T-helper 1 cell treated with Interleukin-12 subunit alpha and Interleukin-12 subunit beta and Interleukin-4 antibody, amounts not matched to agents 30 μg/mL and 1 μg/mL, for 36 hours (primary cell): ENCODE measurements around the gene ARHGEF10L.
"Not testable (repeated sequence)": the region's sequence is repeated elsewhere in the genome, so short reads cannot be mapped to it uniquely, and the experiment has no call there.

Experiments used
- H3K27ac Mint-ChIP-seq: one replicate; pipeline ENCODE4 v1.8.0; 2021; ENCODE audit warnings: mild to moderate bottlenecking, mixed read lengths
- H3K27me3 Mint-ChIP-seq: one replicate; pipeline ENCODE4 v1.8.0; 2021; ENCODE audit warnings: low read depth, mixed read lengths
- H3K36me3 Mint-ChIP-seq: one replicate; pipeline ENCODE4 v1.8.0; 2021; ENCODE audit warnings: low read depth, mixed read lengths
- H3K4me1 Mint-ChIP-seq: one replicate; pipeline ENCODE4 v1.8.0; 2021; ENCODE audit warnings: low read depth, mixed read lengths
- H3K4me3 Mint-ChIP-seq: one replicate; pipeline ENCODE4 v1.8.0; 2021; ENCODE audit warnings: mild to moderate bottlenecking, moderate library complexity, mixed read lengths
- H3K9me3 Mint-ChIP-seq: one replicate; pipeline ENCODE4 v1.8.0; 2021; ENCODE audit warnings: mixed read lengths

The ARHGEF10L gene

GRCh38 chr1:17732475-17732874 lies 193.0 kb downstream of the ARHGEF10L start:
- no peaks in the 10 kb centered on the region for H3K36me3 Mint-ChIP-seq
- H3K27me3 Mint-ChIP-seq: no peaks in the 10 kb centered on the region
- H3K27ac Mint-ChIP-seq: no peak overlapping the region
- H3K4me1 Mint-ChIP-seq: no peaks in the 10 kb centered on the region
- no peak overlapping the region for H3K4me3 Mint-ChIP-seq
- H3K9me3 Mint-ChIP-seq: no peaks in the 10 kb centered on the region

- Mint-ChIP-seq H3K36me3 (no peaks in the 10 kb centered on the region), H3K4me3 (no peak overlapping the region), H3K27me3 (no peaks in the 10 kb centered on the region), H3K9me3 (no peaks in the 10 kb centered on the region), H3K27ac (no peak overlapping the region), H3K4me1 (no peaks in the 10 kb centered on the region)
Measured at GRCh38 chr1:17733661-17734060, 194.2 kb downstream of the ARHGEF10L start.

GRCh38 chr1:17734609-17735008 lies 195.1 kb downstream of the ARHGEF10L start:
- H3K4me3 Mint-ChIP-seq: no peak overlapping the region

GRCh38 chr1:17735348-17735747 lies 195.8 kb downstream of the ARHGEF10L start:
- H3K4me1 Mint-ChIP-seq: no peaks in the 10 kb centered on the region
- H3K9me3 Mint-ChIP-seq: no peaks in the 10 kb centered on the region
- H3K36me3 Mint-ChIP-seq: no peaks in the 10 kb centered on the region
- no peaks in the 10 kb centered on the region for H3K27me3 Mint-ChIP-seq
- no peak overlapping the region for H3K27ac Mint-ChIP-seq
- H3K4me3 Mint-ChIP-seq: no peak overlapping the region

More at GRCh38 chr1:17734609-17735008, 195.1 kb downstream of the ARHGEF10L start:
- Mint-ChIP-seq H3K4me1 (no peaks in the 10 kb centered on the region), H3K9me3 (no peaks in the 10 kb centered on the region), H3K36me3 (no peaks in the 10 kb centered on the region), H3K27me3 (no peaks in the 10 kb centered on the region), H3K27ac (no peak overlapping the region)

DNA sequence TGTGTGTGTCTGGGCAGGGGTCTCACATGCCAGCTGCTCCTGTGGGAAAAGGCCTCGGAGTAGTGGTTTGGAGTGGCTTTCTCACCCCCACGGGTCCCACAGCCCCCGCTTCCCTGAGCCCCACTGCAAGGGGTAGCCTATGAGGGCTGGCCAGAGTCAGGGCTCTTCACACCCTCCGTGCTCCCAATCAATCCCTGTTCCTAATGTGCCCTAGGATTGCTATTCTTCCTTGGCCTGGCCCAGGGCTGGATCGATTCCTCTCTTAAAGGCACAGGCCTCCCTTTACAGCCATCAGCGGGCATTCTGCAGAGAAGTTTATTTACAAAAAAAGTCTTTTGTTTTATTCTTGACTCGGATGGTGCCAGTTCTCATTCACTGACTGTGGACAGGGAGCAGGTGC lies 196.3 kb downstream of the ARHGEF10L start:
- no peak overlapping the region for H3K27ac Mint-ChIP-seq
- no peaks in the 10 kb centered on the region for H3K4me1 Mint-ChIP-seq
- no peaks in the 10 kb centered on the region for H3K9me3 Mint-ChIP-seq
- no peak overlapping the region for H3K4me3 Mint-ChIP-seq
- H3K27me3 Mint-ChIP-seq: no peaks in the 10 kb centered on the region
- H3K36me3 Mint-ChIP-seq: no peaks in the 10 kb centered on the region

DNA sequence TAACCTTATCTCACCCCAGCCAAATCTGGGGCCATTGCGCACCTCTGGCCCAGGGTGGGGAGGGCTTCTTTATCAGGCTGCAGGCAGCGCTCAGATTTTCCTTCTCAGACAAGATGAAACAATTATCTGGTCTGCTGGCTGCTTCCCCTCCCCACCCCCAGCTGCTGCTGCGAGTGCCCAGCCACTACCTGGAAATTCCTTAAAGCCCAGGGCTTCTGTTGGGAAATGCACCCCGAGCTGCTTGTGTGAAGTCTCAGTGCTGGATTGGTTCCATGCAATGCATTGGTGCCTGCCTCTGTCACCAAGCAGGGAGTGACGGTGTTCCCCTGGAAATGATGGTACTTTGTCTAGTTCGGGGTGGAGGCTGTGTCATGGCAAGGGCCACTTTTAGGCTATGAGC lies 197.1 kb downstream of the ARHGEF10L start:
- Mint-ChIP-seq H3K9me3 (no peaks in the 10 kb centered on the region), H3K4me3 (no peak overlapping the region), H3K27me3 (no peaks in the 10 kb centered on the region), H3K36me3 (no peaks in the 10 kb centered on the region), H3K27ac (no peak overlapping the region), H3K4me1 (no peaks in the 10 kb centered on the region)

DNA sequence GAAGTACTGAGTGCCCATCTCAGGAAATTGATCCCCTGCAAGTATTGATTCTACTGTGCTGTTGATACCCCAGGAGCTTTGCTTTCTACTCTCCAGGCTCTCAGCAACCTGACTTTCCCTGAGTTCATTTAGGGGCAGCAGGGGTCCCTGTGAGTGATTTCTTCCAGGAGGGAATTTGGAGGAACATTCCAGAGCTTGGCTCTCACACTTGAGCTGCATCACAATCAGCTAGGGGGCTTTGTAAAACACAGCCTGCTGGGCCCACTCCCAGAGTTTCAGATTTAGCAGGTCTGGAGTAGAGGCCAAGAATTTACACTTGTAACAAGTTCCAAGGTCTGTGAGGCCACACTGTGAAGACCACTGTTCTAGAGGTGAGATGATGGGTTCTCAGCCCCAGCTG lies 199.6 kb downstream of the ARHGEF10L start:
- no peak overlapping the region for H3K4me3 Mint-ChIP-seq
- H3K27ac Mint-ChIP-seq: no peak overlapping the region
- no peaks in the 10 kb centered on the region for H3K36me3 Mint-ChIP-seq
- no peaks in the 10 kb centered on the region for H3K9me3 Mint-ChIP-seq
- H3K27me3 Mint-ChIP-seq: peaks cover 7% of the 10 kb centered on the region
- no peaks in the 10 kb centered on the region for H3K4me1 Mint-ChIP-seq

GRCh38 chr1:17741052-17741451 lies 201.6 kb downstream of the ARHGEF10L start:
- Mint-ChIP-seq H3K9me3 (no peaks in the 10 kb centered on the region), H3K27ac (no peak overlapping the region), H3K4me1 (no peaks in the 10 kb centered on the region), H3K4me3 (no peak overlapping the region), H3K36me3 (no peaks in the 10 kb centered on the region), H3K27me3 (peaks cover 7% of the 10 kb centered on the region)

- H3K4me3 Mint-ChIP-seq: no peak overlapping the region
- no peak overlapping the region for H3K27ac Mint-ChIP-seq
- no peaks in the 10 kb centered on the region for H3K4me1 Mint-ChIP-seq
- no peaks in the 10 kb centered on the region for H3K9me3 Mint-ChIP-seq
- peaks cover 7% of the 10 kb centered on the region for H3K27me3 Mint-ChIP-seq
- H3K36me3 Mint-ChIP-seq: no peaks in the 10 kb centered on the region
Measured at GRCh38 chr1:17742583-17742982, 203.1 kb downstream of the ARHGEF10L start.

DNA sequence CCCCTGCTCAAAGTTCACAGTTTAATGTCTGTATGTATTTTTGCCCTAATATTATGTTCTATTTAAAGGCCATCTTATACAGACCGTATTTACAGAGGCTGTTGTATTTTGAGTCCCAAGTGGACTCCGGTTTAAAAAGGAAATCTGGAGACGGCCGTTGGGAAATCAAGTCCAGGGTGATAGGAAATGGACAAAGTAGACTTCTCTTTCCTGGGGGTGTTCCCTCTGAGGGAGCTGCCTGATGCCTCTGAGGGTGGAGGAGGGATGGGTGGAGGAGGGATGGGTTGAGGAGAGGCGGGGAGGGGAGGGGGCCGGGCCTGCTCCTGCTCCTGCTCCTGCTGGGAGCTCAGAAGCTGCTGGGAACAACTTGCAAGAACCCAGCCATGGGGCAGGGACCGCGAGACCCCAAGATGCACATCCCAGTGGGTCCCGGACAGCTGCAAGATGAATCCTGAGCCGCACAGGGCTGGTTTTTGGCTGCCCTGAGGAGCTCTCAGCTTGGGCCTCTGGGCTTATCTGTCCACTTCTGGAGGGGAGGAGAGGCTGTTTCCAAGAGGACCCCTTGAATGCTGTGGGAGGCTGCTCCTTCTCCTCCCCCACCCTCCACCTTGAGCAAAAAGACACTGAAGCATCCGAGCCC lies 203.6 kb downstream of the ARHGEF10L start:
- H3K36me3 Mint-ChIP-seq: no peaks in the 10 kb centered on the region
- no peak overlapping the region for H3K4me3 Mint-ChIP-seq
- no peak overlapping the region for H3K27ac Mint-ChIP-seq
- peaks cover 7% of the 10 kb centered on the region for H3K27me3 Mint-ChIP-seq
- H3K4me1 Mint-ChIP-seq: no peaks in the 10 kb centered on the region
- no peaks in the 10 kb centered on the region for H3K9me3 Mint-ChIP-seq

DNA sequence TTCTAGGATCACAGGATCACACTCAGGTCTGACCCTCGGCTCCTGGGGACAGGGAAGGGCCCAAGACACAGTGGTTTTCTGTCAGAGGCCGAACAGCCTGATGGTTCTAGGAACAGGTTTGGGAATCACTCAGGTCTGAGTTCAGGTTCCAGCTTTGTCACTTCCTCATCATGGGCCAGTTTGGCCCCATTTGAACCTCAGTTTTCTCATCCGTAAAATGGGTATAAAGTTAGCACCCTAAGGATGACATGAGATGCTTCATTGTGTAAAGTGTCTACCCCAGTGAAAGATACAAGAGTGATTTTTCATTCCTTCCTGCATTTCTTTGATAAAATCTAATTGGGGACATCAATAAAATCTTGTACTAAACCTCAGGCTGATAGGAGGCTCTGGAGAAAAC lies 204.4 kb downstream of the ARHGEF10L start:
- Mint-ChIP-seq H3K9me3 (no peaks in the 10 kb centered on the region), H3K4me1 (no peaks in the 10 kb centered on the region), H3K27me3 (peaks cover 7% of the 10 kb centered on the region), H3K36me3 (no peaks in the 10 kb centered on the region), H3K27ac (no peak overlapping the region), H3K4me3 (no peak overlapping the region)

DNA sequence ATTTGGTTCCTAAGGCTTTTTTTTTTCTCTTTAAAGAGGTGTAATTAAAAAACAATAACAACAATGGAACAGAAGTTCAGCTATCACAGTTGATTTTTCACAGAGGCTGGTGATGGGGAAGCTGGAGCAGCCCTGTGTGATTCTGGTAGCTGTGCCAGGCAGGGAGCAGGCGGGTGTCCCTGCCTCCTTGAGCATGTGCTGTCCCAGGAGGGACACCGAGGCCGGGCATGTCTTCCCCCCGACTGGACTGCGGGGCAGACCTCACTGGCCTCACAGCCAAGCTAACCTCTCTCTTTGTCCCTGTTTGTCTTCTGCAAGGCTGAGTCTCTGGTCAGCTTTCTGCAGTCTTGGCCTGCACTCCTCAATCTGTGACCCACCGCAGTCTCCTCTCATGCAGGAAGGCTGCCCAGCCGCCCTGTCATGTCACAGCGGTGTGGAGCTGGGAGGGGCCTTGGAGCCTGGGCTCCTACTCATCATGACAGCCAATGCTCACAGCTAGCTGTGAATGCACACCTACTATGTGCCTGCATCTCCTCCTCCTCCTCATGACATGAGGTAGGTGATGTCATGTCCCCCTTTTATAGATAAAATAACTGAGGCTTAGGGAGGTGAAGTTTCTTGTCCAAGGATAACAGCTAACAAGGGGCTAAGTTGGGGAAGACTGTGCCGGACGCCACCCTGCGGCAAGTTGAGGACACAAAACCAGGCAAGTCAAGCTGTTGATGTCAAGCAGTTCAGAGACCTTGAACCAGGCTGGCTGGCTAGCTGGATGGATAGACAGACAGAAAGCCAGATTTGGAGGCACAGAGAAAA lies 205.4 kb downstream of the ARHGEF10L start:
- H3K27ac Mint-ChIP-seq: no peak overlapping the region
- peaks cover 7% of the 10 kb centered on the region for H3K27me3 Mint-ChIP-seq
- no peaks in the 10 kb centered on the region for H3K9me3 Mint-ChIP-seq
- no peaks in the 10 kb centered on the region for H3K36me3 Mint-ChIP-seq
- H3K4me3 Mint-ChIP-seq: no peak overlapping the region
- no peaks in the 10 kb centered on the region for H3K4me1 Mint-ChIP-seq

DNA sequence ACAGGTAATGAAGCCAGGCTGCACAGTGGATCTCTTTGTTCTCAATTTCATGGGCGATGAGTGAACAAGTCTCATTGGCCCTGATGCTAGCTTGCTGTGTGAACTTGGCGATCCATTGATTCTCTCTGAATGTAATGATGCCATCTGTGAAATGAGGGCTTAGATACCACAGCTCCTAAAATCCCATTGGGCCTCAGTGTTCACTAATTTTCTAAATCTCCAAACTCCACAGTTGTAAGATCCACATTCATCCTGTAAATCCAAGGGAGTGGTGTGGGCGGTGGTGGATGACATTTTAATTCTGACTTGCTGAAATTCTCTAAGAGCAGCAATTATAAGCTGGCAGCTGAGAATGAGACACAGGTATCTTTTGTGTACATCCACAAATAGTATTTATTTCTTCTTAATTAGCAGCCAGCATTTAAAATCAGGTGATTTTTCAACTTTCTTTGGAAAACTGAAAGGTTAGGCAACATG lies 206.0 kb downstream of the ARHGEF10L start:
- no peak overlapping the region for H3K4me3 Mint-ChIP-seq
- no peaks in the 10 kb centered on the region for H3K9me3 Mint-ChIP-seq
- H3K27ac Mint-ChIP-seq: no peak overlapping the region
- no peaks in the 10 kb centered on the region for H3K4me1 Mint-ChIP-seq
- no peaks in the 10 kb centered on the region for H3K36me3 Mint-ChIP-seq
- H3K27me3 Mint-ChIP-seq: peaks cover 7% of the 10 kb centered on the region

GRCh38 chr1:17746281-17746680 lies 206.8 kb downstream of the ARHGEF10L start:
- H3K9me3 Mint-ChIP-seq, H3K4me1 Mint-ChIP-seq, H3K36me3 Mint-ChIP-seq, H3K4me3 Mint-ChIP-seq, H3K27ac Mint-ChIP-seq, H3K27me3 Mint-ChIP-seq: not testable (repeated sequence)

DNA sequence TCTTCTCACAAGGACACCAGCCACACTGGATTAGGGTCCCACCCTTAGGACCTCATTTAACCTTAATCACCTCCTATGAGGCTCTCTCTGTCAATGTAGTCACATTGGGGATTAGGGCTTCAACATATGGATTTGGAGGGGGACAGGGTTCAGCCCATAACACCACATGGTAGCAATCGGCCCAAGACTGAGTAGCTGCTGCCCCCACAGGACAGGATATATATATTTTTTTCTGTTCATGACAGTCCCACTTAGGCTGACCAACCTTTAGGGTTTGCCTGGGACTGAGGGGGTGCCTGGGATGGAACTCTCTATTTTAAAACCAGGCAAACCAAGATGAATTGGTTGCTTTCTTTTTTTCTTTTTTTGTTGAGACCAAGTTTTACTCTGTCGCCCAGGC lies 207.4 kb downstream of the ARHGEF10L start:
- Mint-ChIP-seq H3K36me3 (no peaks in the 10 kb centered on the region), H3K27ac (no peak overlapping the region), H3K4me3 (no peak overlapping the region), H3K27me3 (peaks cover 7% of the 10 kb centered on the region), H3K9me3 (no peaks in the 10 kb centered on the region), H3K4me1 (no peaks in the 10 kb centered on the region)
